Measurements from ENCODE around the gene UBE2Z. TPM values are rescaled to one million over a fixed set of nuclear protein-coding genes. Genes with fewer than 3 reads are reported as not detected.

UBE2Z gene
- total and polyA plus RNA-seq, 9 of the 15 experiments (the other 6 are each of a cell fraction or from before 2014, with no cell fraction given) = 11.8 to 89.0 (median 38.2) TPM

- H4K20me1 ChIP-seq (replicated peaks; ENCODE audit: control insufficient read depth, insufficient read depth, low read length) = no peaks in the 10 kb centered on the region
- H2AFZ ChIP-seq (ENCODE audit: low read depth, low read length) = 0 out of 2 replicates have a peak overlapping the region, but pooled peaks have one; percentile 32
- H3K9me1 ChIP-seq (ENCODE audit: control insufficient read depth, insufficient read depth, low read length) = no peaks in the 10 kb centered on the region
- FAIRE-seq (no peak), ATAC-seq (no peak), DNase-seq (ENCODE audit: extremely low read depth in 1 of 4, low spot score in 3 of 4) (no peak)
- H3K4me3 ChIP-seq = no peak overlapping the region
- POLR2A ChIA-PET = no interaction called here
- no peak overlapping the region for H3K9ac ChIP-seq (ENCODE audit: insufficient read depth in 1 of 2, low read depth in 2 of 2, low read length in 2 of 2)
- no peaks in the 10 kb centered on the region for H3K36me3 ChIP-seq (ENCODE audit: control insufficient read depth, insufficient read depth, low read length)
- H3K9me3 ChIP-seq (replicated peaks; ENCODE audit: control insufficient read depth, insufficient read depth, low read depth, low read length) = no peaks in the 10 kb centered on the region
- in situ Hi-C loops (cut with MboI) = loop anchor here (5.0 kb wide), 1 partner anchor 81 kb away; no protein-coding TSS in a partner anchor
- CTCF ChIA-PET (ENCODE audit: low intra/inter-chr PET ratio) = no interaction called here
- BruUV-seq (replicated peaks) = no TSS peak
- H3K27me3 ChIP-seq (ENCODE audit: control insufficient read depth in 2 of 2, insufficient read depth in 2 of 2, low read length in 2 of 2) = no peaks in the 10 kb centered on the region
- H3K27ac ChIP-seq (ENCODE audit: extremely low read depth, low read depth, low read length) = no peak overlapping the region
- no peak overlapping the region for H3K4me2 ChIP-seq (ENCODE audit: insufficient read depth, low read length)
- 30% methylated on average over 5 of the region's 5 CpGs for WGBS (ENCODE audit: insufficient coverage, low coverage, missing lambda C conversion rate)
- peaks cover 3% of the 10 kb centered on the region; the same call in 1 of the 3 replicates for H3K79me2 ChIP-seq (ENCODE audit: control insufficient read depth, insufficient read depth, low read length)
- intact Hi-C loops (cut with micrococcal nuclease) = loop anchor here (5.0 kb wide), 1 partner anchor 276 kb away; no protein-coding TSS in a partner anchor
- H3K4me1 ChIP-seq (replicated peaks in 1 of 2; ENCODE audit: control insufficient read depth in 2 of 2, insufficient read depth in 2 of 2, low read length in 2 of 2) = peaks cover 0 to 3% of the 10 kb centered on the region in 2 experiments; a peak in 2 of 5 replicates
- TF ChIP-seq TARDBP (IDR thresholded peaks at IDR 0.05) (no peak), SRSF7 (optimal IDR thresholded peaks at IDR 0.05; ENCODE audit: low read depth, low read length) (no peak), NONO (IDR thresholded peaks at IDR 0.05; ENCODE audit: low read depth in 2 of 2, low read length in 1 of 2) (no peak), ILF3 (IDR thresholded peaks at IDR 0.05; ENCODE audit: borderline replicate concordance) (no peak), SMARCC2 (IDR thresholded peaks at IDR 0.05; ENCODE audit: low read depth) (no peak), ZNF316 (IDR thresholded peaks at IDR 0.05) (peak; percentile 72), PHB (CRISPR knock-in tag; IDR thresholded peaks at IDR 0.05) (no peak), MAFF (IDR thresholded peaks at IDR 0.05; ENCODE audit: low read length) (peak; percentile 24; the same call in 1 of the 2 replicates), CBFA2T3 (IDR thresholded peaks at IDR 0.05) (no peak), EP400 (IDR thresholded peaks at IDR 0.05) (no peak), MBD2 (IDR thresholded peaks at IDR 0.05; ENCODE audit: borderline replicate concordance, low read depth) (no peak), MAFK (IDR thresholded peaks at IDR 0.05; ENCODE audit: low read length) (0 out of 2 replicates have a peak, but pooled peaks have one; percentile 23), CEBPB (tag; IDR thresholded peaks at IDR 0.05) (no peak), HNRNPLL (IDR thresholded peaks at IDR 0.05; ENCODE audit: low read depth, low read length, poor library complexity, severe bottlenecking) (no peak), SMARCA4 (IDR thresholded peaks at IDR 0.05) (no peak), CREB5 (CRISPR knock-in tag; IDR thresholded peaks at IDR 0.05) (no peak), NKRF (IDR thresholded peaks at IDR 0.05; ENCODE audit: borderline replicate concordance) (no peak), KLF13 (tag; IDR thresholded peaks at IDR 0.05; ENCODE audit: borderline replicate concordance, low read depth) (no peak), HNRNPUL1 (IDR thresholded peaks at IDR 0.05; ENCODE audit: low read length) (no peak), PHB2 (IDR thresholded peaks at IDR 0.05; ENCODE audit: low read depth) (no peak), RBFOX2 (IDR thresholded peaks at IDR 0.05; ENCODE audit: low read depth, low read length) (no peak), SAFB2 (IDR thresholded peaks at IDR 0.05; ENCODE audit: borderline replicate concordance, low read depth, low read length, severe bottlenecking) (no peak), CREB1 (IDR thresholded peaks at IDR 0.05) (no peak), CREB1 (CRISPR knock-in tag; IDR thresholded peaks at IDR 0.05) (no peak), C11orf30 (IDR thresholded peaks at IDR 0.05; ENCODE audit: low read depth) (peak; percentile 60)
Measured at GRCh38 chr17:48951572-48951971, 43.4 kb downstream of the UBE2Z start.
